Endothelial cell of umbilical vein (primary cell): ENCODE results near the gene TAGLN. TPM values are rescaled to one million over a fixed set of nuclear protein-coding genes. Genes with fewer than 3 reads are reported as not detected.

Experiments
- BruUV-seq: library from RNA; stranded (reverse); fragments of 400-500 nt; replicated peaks from 2 replicates; lab custom pipeline; 2021; lab: Mats Ljungman, UMichigan
- CTCF ChIA-PET: fragments of 300-600, 350-600 bp; sonication (Branson Sonifier 250); formaldehyde crosslinking; loops from one replicate; lab custom pipeline; 2021; ENCODE audit warnings: antibody characterized with exemption, inconsistent platforms; lab: Charles Lee
- POLR2A ChIA-PET: fragments of 300-600, 350-600 bp; sonication (Branson Sonifier 250); formaldehyde crosslinking; loops from one replicate; lab custom pipeline; 2021; ENCODE audit warnings: antibody characterized with exemption, inconsistent platforms; lab: Charles Lee
- DNase-seq: peaks from one replicate; pipeline ENCODE4 v3.0.0-alpha.2; 2011; ENCODE audit warnings: low read depth, low spot score
- FAIRE-seq: peaks from 2 replicates; lab custom pipeline; 2011; peaks lifted over from hg19 to GRCh38; lab: Jason Lieb, UNC
- H2AFZ ChIP-seq: 2 replicates; pipeline ENCODE4 v1.6.0; 2012; ENCODE audit warnings: low read depth, low read length, control low read depth, inconsistent platforms
- H3K27ac ChIP-seq: 2 replicates; pipeline ENCODE4 v1.5.1; 2011; ENCODE audit warnings: low read depth, mild to moderate bottlenecking, control low read depth, low read length, moderate library complexity; ENCODE audit not compliant: insufficient read depth
- H3K27me3 ChIP-seq, 2 experiments: 2 replicates each; pipeline versions ENCODE4 v1.6.0 to v1.6.1; 2011; ENCODE audit warnings: low read length in 2 of 2, mixed read lengths in 1 of 2; ENCODE audit not compliant: control insufficient read depth in 2 of 2, insufficient read depth in 2 of 2
- H3K36me3 ChIP-seq, 2 experiments: 2 replicates in 1 of 2; 3 replicates in 1 of 2; pipeline ENCODE4 v1.5.1; 2011; ENCODE audit warnings: low read length in 2 of 2, mild to moderate bottlenecking in 1 of 2, moderate library complexity in 1 of 2; ENCODE audit not compliant: control insufficient read depth in 2 of 2, insufficient read depth in 2 of 2; ENCODE audit errors: extremely low read depth in 1 of 2
- H3K4me1 ChIP-seq: 3 replicates; pipeline ENCODE4 v1.5.1; 2011; ENCODE audit warnings: mild to moderate bottlenecking, low read length; ENCODE audit not compliant: control insufficient read depth, insufficient read depth; ENCODE audit errors: extremely low read depth
- H3K4me2 ChIP-seq: 2 replicates; pipeline ENCODE4 v1.6.1; 2011; ENCODE audit warnings: low read length, control low read depth, mixed read lengths; ENCODE audit not compliant: insufficient read depth
- H3K4me3 ChIP-seq, 3 experiments: fragments of 200-600 bp in 1 of 3; sonication (generic), shearing (Covaris generic) in 1 of 3; replicated peaks in 1 of 3; 2 replicates each; pipeline ENCODE4 v1.5.1; 2011 to 2016; ENCODE audit warnings: control low read depth in 3 of 3, low read length in 3 of 3, mild to moderate bottlenecking in 2 of 3, inconsistent platforms in 1 of 3, low read depth in 1 of 3, moderate library complexity in 1 of 3; ENCODE audit not compliant: insufficient read depth in 1 of 3
- H3K79me2 ChIP-seq: 2 replicates; pipeline ENCODE4 v1.6.0; 2012; ENCODE audit warnings: low read length, inconsistent platforms; ENCODE audit not compliant: control insufficient read depth, insufficient read depth
- H3K9ac ChIP-seq: replicated peaks from 2 replicates; pipeline ENCODE3; 2011; ENCODE audit warnings: low read length, control low read depth; ENCODE audit not compliant: insufficient read depth; ENCODE audit errors: extremely low read depth
- H3K9me1 ChIP-seq: replicated peaks from 3 replicates; pipeline ENCODE4 v1.6.0; 2011; ENCODE audit warnings: mild to moderate bottlenecking, low read length; ENCODE audit not compliant: control insufficient read depth, insufficient read depth; ENCODE audit errors: extremely low read depth
- H3K9me3 ChIP-seq: replicated peaks from 2 replicates; pipeline ENCODE4 v1.5.1; 2012; ENCODE audit warnings: low read length, inconsistent platforms; ENCODE audit not compliant: control insufficient read depth, insufficient read depth
- H4K20me1 ChIP-seq: replicated peaks from 2 replicates; pipeline ENCODE3; 2011; ENCODE audit warnings: mild to moderate bottlenecking, low read length; ENCODE audit not compliant: control insufficient read depth, insufficient read depth; ENCODE audit errors: extremely low read depth
- EZH2 ChIP-seq: IDR thresholded peaks from 2 replicates; pipeline ENCODE4 v1.6.1; 2012; ENCODE audit warnings: borderline replicate concordance, low read depth, mild to moderate bottlenecking, moderate library complexity, low read length, inconsistent platforms; ENCODE audit not compliant: severe bottlenecking
- FOS ChIP-seq: IDR thresholded peaks from 2 replicates; pipeline ENCODE4 v1.6.1; 2011; ENCODE audit warnings: mild to moderate bottlenecking, low read length, moderate library complexity, borderline replicate concordance; ENCODE audit not compliant: insufficient read depth
- GATA2 ChIP-seq: IDR thresholded peaks from 2 replicates; pipeline ENCODE4 v1.7.0; 2011; ENCODE audit warnings: low read depth, mild to moderate bottlenecking, moderate library complexity, mixed read lengths, low read length; ENCODE audit not compliant: insufficient read length, insufficient read depth
- JUN ChIP-seq: IDR thresholded peaks from 2 replicates; pipeline ENCODE4 v1.6.1; 2011; ENCODE audit warnings: borderline replicate concordance, low read depth; ENCODE audit not compliant: insufficient read length, insufficient read depth
- MYC ChIP-seq: IDR thresholded peaks from one replicate; pipeline ENCODE4 v1.6.1; 2011; ENCODE audit warnings: mild to moderate bottlenecking, low read depth, low read length
- POLR2A ChIP-seq: IDR thresholded peaks from 2 replicates; pipeline ENCODE4 v1.6.1; 2012; ENCODE audit warnings: low read depth, mild to moderate bottlenecking, control low read depth, low read length
- POLR2AphosphoS5 ChIP-seq: IDR thresholded peaks from 2 replicates; pipeline ENCODE4 v1.6.1; 2012; ENCODE audit warnings: low read depth, mild to moderate bottlenecking, control low read depth, low read length, moderate library complexity; ENCODE audit not compliant: insufficient read depth
- dilution Hi-C: fragments of 300-500 bp; cut with MboI; formaldehyde crosslinking; loops from one replicate; pipeline ENCODE4 v1.15.0; 2019; ENCODE audit warnings: low sequenced_read_pairs; ENCODE audit not compliant: extremely low pct_ligation_motif_present
- intact Hi-C: fragments of 100-400 bp; cut with micrococcal nuclease; formaldehyde crosslinking; loops from one replicate; pipeline ENCODE4 v1.10.0; 2022
- polyA plus RNA-seq, 4 experiments: library from polyadenylated mRNA; depleted of rRNA in 3 of 4; stranded (reverse) in 3 of 4; unstranded in 1 of 4; fragments of >200 nt; gene quantifications; 2 replicates each; pipeline versions ENCODE4 v1.2.1 to v1.2.3, GENCODE V29; 2011 to 2012; ENCODE audit warnings: missing spikeins in 1 of 4
- total RNA-seq: library from RNA; stranded (reverse); gene quantifications from 2 replicates; pipeline ENCODE4 v1.2.3, GENCODE V29; 2021
- TF ChIP-seq, protein P1 (sequence below), 2 donors: IDR thresholded peaks; 1 replicate in 1 of 2; 2 replicates in 1 of 2; pipeline ENCODE4 v1.5.1; 2011; ENCODE audit warnings: low read length in 2 of 2, mild to moderate bottlenecking in 2 of 2, moderate library complexity in 2 of 2, control low read depth in 1 of 2, inconsistent platforms in 1 of 2, low read depth in 1 of 2; ENCODE audit not compliant: insufficient read depth in 1 of 2; ENCODE audit errors: extremely low read depth in 1 of 2
- TF ChIP-seq, protein P2 (sequence below): IDR thresholded peaks from 2 replicates; pipeline ENCODE4 v1.6.1; 2011; ENCODE audit not compliant: insufficient read depth, insufficient read length

The TAGLN gene
- total and polyA plus RNA-seq, 2 donors (not counting 3 experiments of a cell fraction or from before 2014, with no cell fraction given), result 20.8 to 113 TPM

DNA sequence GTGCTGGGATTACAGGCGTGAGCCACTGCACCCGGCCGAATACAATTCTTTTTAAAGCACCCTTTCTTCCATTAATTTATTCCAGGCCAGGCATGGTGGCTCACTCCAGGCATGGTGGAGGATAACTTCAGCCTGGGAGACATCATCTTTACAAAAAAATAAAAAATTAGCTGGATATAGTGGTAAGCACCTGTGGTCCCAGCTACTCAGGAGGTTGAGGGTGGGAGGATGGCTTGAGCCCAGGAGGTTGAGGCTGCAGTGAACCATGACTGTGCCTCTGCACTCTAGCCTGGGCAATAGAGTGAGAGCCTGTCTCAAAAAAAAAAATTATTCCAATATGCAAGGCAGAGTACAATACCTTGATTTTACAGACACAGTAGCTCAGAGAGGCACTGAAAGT, 11.4 kb downstream of the TAGLN start:
- Histone ChIP-seq H3K27me3 (no peaks in the 10 kb centered on the region), H2AFZ (no peak overlapping the region), H4K20me1 (no peaks in the 10 kb centered on the region), H3K9ac (no peak overlapping the region), H3K79me2 (no peaks in the 10 kb centered on the region), H3K4me3 (no peak overlapping the region), H3K4me2 (no peak overlapping the region), H3K9me1 (no peaks in the 10 kb centered on the region), H3K36me3 (peaks cover 2 to 4% of the 10 kb centered on the region in 2 experiments), H3K4me1 (no peaks in the 10 kb centered on the region), H3K27ac (no peak overlapping the region), H3K9me3 (no peaks in the 10 kb centered on the region)
- ChIA-PET CTCF (interaction anchor here (1.5 to 1.8 kb wide), 2 partner anchors 16 to 30 kb away, joined by 4 to 5 read pairs; no protein-coding TSS in a partner anchor), POLR2A (no interaction called here)
- no peak for DNase-seq
- BruUV-seq, result no TSS peak
- TF ChIP-seq EZH2, result no peak
- no peak for TF ChIP-seq MYC
- no peak for TF ChIP-seq GATA2
- TF ChIP-seq POLR2AphosphoS5, result no peak
- TF ChIP-seq JUN, result no peak
- TF ChIP-seq, protein P1, sequence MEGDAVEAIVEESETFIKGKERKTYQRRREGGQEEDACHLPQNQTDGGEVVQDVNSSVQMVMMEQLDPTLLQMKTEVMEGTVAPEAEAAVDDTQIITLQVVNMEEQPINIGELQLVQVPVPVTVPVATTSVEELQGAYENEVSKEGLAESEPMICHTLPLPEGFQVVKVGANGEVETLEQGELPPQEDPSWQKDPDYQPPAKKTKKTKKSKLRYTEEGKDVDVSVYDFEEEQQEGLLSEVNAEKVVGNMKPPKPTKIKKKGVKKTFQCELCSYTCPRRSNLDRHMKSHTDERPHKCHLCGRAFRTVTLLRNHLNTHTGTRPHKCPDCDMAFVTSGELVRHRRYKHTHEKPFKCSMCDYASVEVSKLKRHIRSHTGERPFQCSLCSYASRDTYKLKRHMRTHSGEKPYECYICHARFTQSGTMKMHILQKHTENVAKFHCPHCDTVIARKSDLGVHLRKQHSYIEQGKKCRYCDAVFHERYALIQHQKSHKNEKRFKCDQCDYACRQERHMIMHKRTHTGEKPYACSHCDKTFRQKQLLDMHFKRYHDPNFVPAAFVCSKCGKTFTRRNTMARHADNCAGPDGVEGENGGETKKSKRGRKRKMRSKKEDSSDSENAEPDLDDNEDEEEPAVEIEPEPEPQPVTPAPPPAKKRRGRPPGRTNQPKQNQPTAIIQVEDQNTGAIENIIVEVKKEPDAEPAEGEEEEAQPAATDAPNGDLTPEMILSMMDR (IDR thresholded peaks at IDR 0.05; ENCODE audit: extremely low read depth in 1 of 2, insufficient read depth in 1 of 2, low read depth in 1 of 2, low read length in 2 of 2), result no peak
- no peak for TF ChIP-seq FOS
- TF ChIP-seq POLR2A, result no peak
- TF ChIP-seq, protein P2, sequence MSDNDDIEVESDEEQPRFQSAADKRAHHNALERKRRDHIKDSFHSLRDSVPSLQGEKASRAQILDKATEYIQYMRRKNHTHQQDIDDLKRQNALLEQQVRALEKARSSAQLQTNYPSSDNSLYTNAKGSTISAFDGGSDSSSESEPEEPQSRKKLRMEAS, result no peak
- intact Hi-C loops (no loop called here), dilution Hi-C loops (no loop called here)
- no peak for FAIRE-seq
